AG04450 (cell line): Measurements from ENCODE around the gene SKP1. TPM values are rescaled to one million over a fixed set of nuclear protein-coding genes. Genes with fewer than 3 reads are reported as not detected.

Experiments
- CTCF ChIA-PET: fragments of 300-600, 350-600 bp; formaldehyde crosslinking; extraction: SDS; loops from one replicate; lab custom pipeline; 2022; ENCODE audit warnings: antibody characterized with exemption, inconsistent platforms; lab: Charles Lee
- POLR2A ChIA-PET: fragments of 350-600 bp; formaldehyde crosslinking; extraction: SDS; loops from one replicate; lab custom pipeline; 2021; ENCODE audit warnings: antibody characterized with exemption, inconsistent platforms; lab: Yijun Ruan, JAX
- DNase-seq: peaks from one replicate; pipeline ENCODE4 v3.0.0-alpha.2; 2011; ENCODE audit warnings: low read depth, low spot score
- H3K27ac ChIP-seq: one replicate; pipeline ENCODE4 v1.5.1; 2012; ENCODE audit warnings: low read depth, low read length, control low read depth
- H3K27me3 ChIP-seq: one replicate; pipeline ENCODE4 v1.6.0; 2012; ENCODE audit warnings: low read length; ENCODE audit not compliant: control insufficient read depth, insufficient read depth
- H3K4me3 ChIP-seq: 2 replicates; pipeline ENCODE4 v1.5.1; 2011; ENCODE audit warnings: mild to moderate bottlenecking, low read depth, low read length, control low read depth
- H3K9me3 ChIP-seq: 2 replicates; pipeline ENCODE4 v1.5.1; 2012; ENCODE audit warnings: low read length; ENCODE audit not compliant: control insufficient read depth, insufficient read depth
- CTCF ChIP-seq: IDR thresholded peaks from 2 replicates; pipeline ENCODE4 v1.5.1; 2011; ENCODE audit warnings: low read depth, low read length, control low read depth, inconsistent platforms
- polyA plus RNA-seq: library from polyadenylated mRNA; depleted of rRNA; stranded (reverse); fragments of >200 nt; gene quantifications from 2 replicates; pipeline ENCODE4 v1.2.3, GENCODE V29; 2011

The SKP1 gene
- polyA plus RNA-seq, 1 experiment, result 1,036 TPM

DNA sequence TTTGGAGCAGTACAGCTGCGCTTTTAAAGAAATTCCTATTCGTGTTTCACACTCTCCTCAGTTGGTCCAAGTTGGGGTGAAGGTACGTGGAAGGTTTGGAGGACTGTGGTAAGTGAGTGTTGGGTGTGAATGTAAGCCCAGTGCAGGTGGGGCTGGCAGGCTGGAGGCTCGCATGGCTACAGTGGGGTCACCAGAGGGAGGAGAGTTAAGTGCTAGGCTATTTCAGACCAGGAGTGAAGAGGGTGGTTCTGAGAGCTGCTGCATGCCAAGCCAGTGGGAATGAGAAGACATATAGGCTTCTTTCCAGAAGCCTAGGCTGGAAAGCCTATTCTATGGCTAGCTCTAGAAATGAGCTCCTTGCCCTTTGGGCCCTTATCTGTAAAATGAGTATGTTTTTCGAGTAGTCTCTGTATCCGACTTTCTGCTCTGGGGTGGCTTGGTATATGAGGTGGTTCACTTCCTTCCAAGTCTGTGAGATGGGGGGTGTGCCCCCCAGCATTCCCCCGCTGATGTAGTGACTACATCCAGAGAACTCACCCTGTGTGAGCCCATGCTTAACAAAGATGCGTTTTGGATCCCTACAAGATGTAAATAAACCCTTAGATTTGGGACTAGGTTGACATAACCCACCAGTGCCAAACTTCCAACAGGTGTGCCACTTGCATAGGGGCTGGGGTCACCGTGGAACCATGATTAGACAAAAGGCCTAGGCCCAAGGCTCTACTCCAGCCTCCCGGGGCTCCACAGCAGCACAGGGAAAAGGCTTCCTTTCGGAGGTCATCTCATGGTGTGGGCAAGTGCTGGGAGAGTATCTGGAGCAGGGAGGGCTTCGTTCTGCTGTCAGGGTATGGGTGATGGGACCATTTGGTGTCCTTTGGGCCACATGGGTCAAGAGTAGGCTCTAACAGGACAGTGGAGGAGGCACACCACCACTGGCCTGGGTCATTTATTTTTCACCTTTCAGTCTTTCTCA lies 59.7 kb downstream of the SKP1 start:
- Histone ChIP-seq H3K9me3 (no peaks in the 10 kb centered on the region; the same call in 1 of the 2 replicates), H3K27ac (no peak overlapping the region), H3K4me3 (no peak overlapping the region), H3K27me3 (peaks cover 6% of the 10 kb centered on the region)
- TF ChIP-seq CTCF, result no peak
- ChIA-PET POLR2A (no interaction called here), CTCF (interaction anchor here (1.1 to 1.4 kb wide), 2 partner anchors 15 to 24 kb away, joined by 3 to 4 read pairs; no protein-coding TSS in a partner anchor)
- DNase-seq, result no peak

DNA sequence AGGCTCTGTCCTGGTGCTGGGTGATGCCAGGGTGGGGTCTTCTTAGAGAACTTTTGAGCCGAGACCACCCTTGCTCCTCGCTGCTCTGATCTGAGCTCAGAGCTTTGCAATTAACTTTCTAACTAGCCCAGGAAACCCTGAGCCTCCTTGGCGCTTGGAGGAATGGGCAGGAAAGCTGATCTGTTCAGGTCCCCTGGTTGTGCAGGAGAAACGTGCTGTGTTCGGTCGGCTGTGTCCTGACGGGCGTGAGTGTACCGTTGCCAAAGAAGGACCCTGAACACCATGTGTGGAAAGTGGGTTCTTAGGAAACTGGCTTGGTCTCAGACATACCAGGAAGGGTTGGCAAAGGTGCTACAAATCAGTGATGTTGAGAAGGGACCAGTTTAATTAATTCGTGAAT lies 60.5 kb downstream of the SKP1 start:
- H3K27ac ChIP-seq, result no peak overlapping the region
- DNase-seq, result no peak
- CTCF ChIA-PET, result interaction anchor here (1.4 kb wide), 1 partner anchor 14 kb away, joined by 4 read pairs; no protein-coding TSS in a partner anchor
- TF ChIP-seq CTCF, result no peak
- no peaks in the 10 kb centered on the region; the same call in 1 of the 2 replicates for H3K9me3 ChIP-seq
- POLR2A ChIA-PET, result no interaction called here
- no peak overlapping the region for H3K4me3 ChIP-seq
- peaks cover 6% of the 10 kb centered on the region for H3K27me3 ChIP-seq

DNA sequence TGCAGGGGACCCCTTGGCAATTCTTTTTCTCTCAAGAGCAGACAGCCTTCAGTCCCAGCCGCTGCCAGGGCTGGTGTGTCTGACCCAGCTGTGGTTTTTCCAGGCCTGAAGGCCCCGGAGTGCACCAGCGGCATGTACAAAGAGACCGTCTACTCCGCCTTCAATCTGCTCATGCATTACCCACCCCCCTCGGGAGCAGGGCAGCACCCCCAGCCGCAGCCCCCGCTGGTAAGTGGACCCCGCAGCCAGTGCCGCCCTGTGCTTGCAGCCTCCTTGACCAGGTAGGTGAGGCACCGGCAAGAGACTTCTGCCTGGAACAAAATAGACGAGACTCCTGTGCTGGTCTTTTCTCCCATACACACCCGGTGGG lies 61.0 kb downstream of the SKP1 start:
- no peak overlapping the region for H3K27ac ChIP-seq
- no peak for TF ChIP-seq CTCF
- H3K4me3 ChIP-seq, result peak overlapping the region; percentile 55; the same call in 1 of the 2 replicates
- ChIA-PET CTCF (no interaction called here), POLR2A (no interaction called here)
- no peak for DNase-seq
- H3K27me3 ChIP-seq, result peaks cover 6% of the 10 kb centered on the region
- no peaks in the 10 kb centered on the region; the same call in 1 of the 2 replicates for H3K9me3 ChIP-seq

GRCh38 chr5:134114886-134115805 lies 61.6 kb downstream of the SKP1 start:
- H3K27ac ChIP-seq, result no peak overlapping the region
- H3K27me3 ChIP-seq, result peaks cover 6% of the 10 kb centered on the region
- ChIA-PET CTCF (interaction anchor here (0.6 to 1.4 kb wide), 2 partner anchors 14 to 1748 kb away, joined by 3 read pairs; no protein-coding TSS in a partner anchor), POLR2A (no interaction called here)
- peak overlapping the region; percentile 55 for H3K4me3 ChIP-seq
- TF ChIP-seq CTCF, result no peak
- no peaks in the 10 kb centered on the region; the same call in 1 of the 2 replicates for H3K9me3 ChIP-seq
- no peak for DNase-seq
